ENCODE data around the gene CMSS1. TPM values are rescaled to one million over a fixed set of nuclear protein-coding genes. Genes with fewer than 3 reads are reported as not detected.

Gene CMSS1
- total and polyA plus RNA-seq, 2 of the 13 experiments (the other 11 are each of a cell fraction or from before 2014, with no cell fraction given): 6.4 to 48.7 TPM

- in situ Hi-C loops (cut with HindIII; ENCODE audit: extremely low pct_ligation_motif_present, low pct_unique_long_range_greater_than_20kb): no loop called here
- Histone ChIP-seq H3K79me2 (ENCODE audit: insufficient read depth, low read length) (no peaks in the 10 kb centered on the region), H3K4me1 (ENCODE audit: insufficient read depth, low read length) (peaks cover 17% of the 10 kb centered on the region), H3K36me3 (replicated peaks in 1 of 2; ENCODE audit: control insufficient read depth in 1 of 2, insufficient read depth in 2 of 2, low read length in 2 of 2) (no peaks in the 10 kb centered on the region), H4K20me1 (ENCODE audit: insufficient read depth, low read length) (no peaks in the 10 kb centered on the region), H3K9ac (ENCODE audit: insufficient read depth, low read depth, low read length) (no peak overlapping the region), H3K27me3 (ENCODE audit: control insufficient read depth in 1 of 2, insufficient read depth in 2 of 2, low read length in 2 of 2) (no peaks in the 10 kb centered on the region), H3K9me3 (ENCODE audit: low read length) (no peaks in the 10 kb centered on the region), H3K27ac (ENCODE audit: extremely low read length, insufficient read depth, low read length) (no peak overlapping the region), H3K4me2 (ENCODE audit: low read depth, low read length) (no peak overlapping the region), H2AFZ (ENCODE audit: low read length) (no peak overlapping the region), H3K4me3 (replicated peaks in 1 of 3; ENCODE audit: insufficient read depth in 1 of 3, low read depth in 2 of 3, low read length in 3 of 3) (no peak overlapping the region)
- no peak for FAIRE-seq
- BruUV-seq (replicated peaks): no TSS peak
- no peak for ATAC-seq
- POLR2A ChIA-PET: no interaction called here
- no peak for DNase-seq (ENCODE audit: low spot score)
- 96% methylated on average over 4 of the region's 4 CpGs for WGBS (ENCODE audit: low lambda C conversion rate)
- TF ChIP-seq UBTF (CRISPR knock-in tag; IDR thresholded peaks at IDR 0.05) (no peak), AGO2 (optimal IDR thresholded peaks at IDR 0.05; ENCODE audit: low read depth, low read length) (no peak), IRF1 (CRISPR knock-in tag; IDR thresholded peaks at IDR 0.05; ENCODE audit: low read depth) (no peak), ZNF737 (CRISPR knock-in tag; IDR thresholded peaks at IDR 0.05; ENCODE audit: borderline replicate concordance) (no peak), ZNF205 (CRISPR knock-in tag; IDR thresholded peaks at IDR 0.05) (no peak), SSRP1 (CRISPR knock-in tag; IDR thresholded peaks at IDR 0.05) (no peak), ZMYM2 (CRISPR knock-in tag; IDR thresholded peaks at IDR 0.05) (no peak), ZFP62 (CRISPR knock-in tag; IDR thresholded peaks at IDR 0.05) (no peak), NAIF1 (CRISPR knock-in tag; IDR thresholded peaks at IDR 0.05; ENCODE audit: borderline replicate concordance) (no peak), GABPB1 (CRISPR knock-in tag; IDR thresholded peaks at IDR 0.05) (no peak), TFE3 (CRISPR knock-in tag; IDR thresholded peaks at IDR 0.05) (no peak), ZFX (CRISPR knock-in tag; IDR thresholded peaks at IDR 0.05; ENCODE audit: low read depth) (no peak), ZNF414 (CRISPR knock-in tag; IDR thresholded peaks at IDR 0.05) (no peak)
- CTCF ChIA-PET (ENCODE audit: low intra/inter-chr PET ratio, low total read pairs): no interaction called here
- intact Hi-C loops (cut with micrococcal nuclease; ENCODE audit: unreplicated experiment): no loop called here
Observed at GRCh38 chr3:100117093-100117492, 299.4 kb downstream of the CMSS1 start.

All from HepG2 (cell line).